Renal pelvis (tissue), 4 donors: ENCODE data around the gene ANKRD63. TPM values are rescaled to one million over a fixed set of nuclear protein-coding genes. Genes with fewer than 3 reads are reported as not detected.

Source experiments
- DNase-seq: peaks from one replicate; pipeline ENCODE4 v3.0.0-alpha.2; 2013
- polyA plus RNA-seq, 3 donors: library from polyadenylated mRNA; unstranded; fragments of 120-200 nt; gene quantifications; one replicate each; pipeline ENCODE4 v1.2.1, GENCODE V29; 2013; ENCODE audit not compliant: insufficient read length in 3 of 3

ANKRD63 gene
- polyA plus RNA-seq, 3 donors = 0.34 to 0.40 TPM; not detected in 1

DNA sequence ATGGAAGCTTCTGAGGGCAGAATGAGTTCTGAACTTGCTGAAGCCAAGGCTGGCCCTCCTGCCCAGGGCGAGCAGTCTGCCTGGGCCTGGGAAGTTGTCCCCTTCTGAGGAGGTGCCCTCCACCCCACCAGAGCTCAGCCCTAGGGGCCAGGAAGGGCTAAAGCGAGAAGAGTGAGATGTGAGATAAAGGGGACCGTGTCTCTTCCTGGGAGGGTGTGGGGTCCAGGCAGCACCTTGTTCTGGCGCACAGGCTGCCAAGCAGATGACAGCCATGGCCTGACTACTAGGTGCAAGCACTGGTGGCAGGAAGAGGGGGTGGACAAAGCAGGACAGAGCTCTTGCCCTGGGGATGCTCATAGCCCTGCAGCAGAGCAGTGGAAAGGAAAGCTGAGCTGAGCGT, 40.3 kb downstream of the ANKRD63 start:
- no peak for DNase-seq

DNA sequence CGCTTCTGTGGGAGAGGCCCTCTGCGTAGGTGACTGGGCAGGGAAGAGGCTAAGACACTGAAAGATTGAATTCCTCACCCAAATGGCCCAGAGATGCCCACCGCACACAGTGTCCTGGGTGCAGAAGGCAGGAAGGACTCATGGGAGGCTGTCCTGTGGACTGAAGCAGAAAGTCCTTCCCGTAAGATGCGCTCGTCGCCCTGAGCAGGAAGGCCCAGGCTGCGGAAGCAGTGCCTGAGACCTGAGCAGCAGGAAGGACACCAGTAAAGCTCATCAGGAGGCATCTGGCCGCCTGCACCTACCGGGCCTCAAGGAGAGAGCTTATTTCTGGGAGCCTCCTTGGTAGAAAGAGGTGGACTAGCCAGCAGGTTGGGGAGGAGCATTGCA, 40.7 kb downstream of the ANKRD63 start:
- DNase-seq = no peak

DNA sequence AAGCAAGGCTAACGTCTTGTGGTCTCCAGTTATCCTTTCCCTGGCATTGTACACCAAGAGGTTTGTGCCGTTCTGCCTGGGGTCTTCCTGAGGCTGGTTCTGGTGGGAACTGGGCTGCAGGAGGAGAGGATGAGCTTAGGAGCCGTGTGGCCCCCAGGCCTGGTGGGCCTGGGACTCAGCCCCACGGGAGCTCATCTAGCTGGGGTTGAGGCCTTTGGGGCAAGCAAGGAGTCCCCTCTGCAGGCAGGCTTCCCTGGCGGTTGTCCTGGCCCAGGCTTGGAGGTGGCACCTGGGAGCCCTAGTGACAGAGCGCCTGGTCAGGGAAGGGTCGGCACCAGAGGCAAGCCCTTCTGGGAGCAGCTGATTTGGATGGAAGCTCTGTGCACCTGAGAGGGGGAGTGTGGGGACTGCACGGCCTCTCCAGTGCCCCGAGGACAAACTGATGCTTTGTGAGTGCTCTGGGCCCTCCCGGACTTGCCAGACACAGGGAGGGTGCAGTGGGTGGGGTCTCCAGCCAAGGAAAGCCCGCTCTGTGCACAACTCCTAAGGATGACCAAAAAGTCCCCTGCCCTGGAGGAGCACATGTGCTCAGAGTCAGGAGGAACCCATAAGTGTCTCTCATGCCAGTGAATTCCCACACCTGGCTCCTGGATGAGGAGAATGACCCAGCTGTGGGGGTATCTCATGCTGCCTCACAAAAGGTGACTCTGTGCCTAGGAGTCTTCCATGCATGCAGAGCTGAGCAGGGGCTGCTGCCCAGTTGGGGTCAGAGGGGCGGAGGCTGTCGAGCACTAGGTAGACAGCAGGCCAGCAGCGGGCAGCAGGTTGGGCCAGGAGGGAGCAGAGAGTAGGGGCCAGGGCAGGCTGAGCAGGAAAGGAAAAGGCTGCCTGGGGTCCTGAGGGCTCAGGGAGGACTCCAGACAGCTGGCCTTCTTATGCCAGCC, 41.3 kb downstream of the ANKRD63 start:
- no peak for DNase-seq

DNA sequence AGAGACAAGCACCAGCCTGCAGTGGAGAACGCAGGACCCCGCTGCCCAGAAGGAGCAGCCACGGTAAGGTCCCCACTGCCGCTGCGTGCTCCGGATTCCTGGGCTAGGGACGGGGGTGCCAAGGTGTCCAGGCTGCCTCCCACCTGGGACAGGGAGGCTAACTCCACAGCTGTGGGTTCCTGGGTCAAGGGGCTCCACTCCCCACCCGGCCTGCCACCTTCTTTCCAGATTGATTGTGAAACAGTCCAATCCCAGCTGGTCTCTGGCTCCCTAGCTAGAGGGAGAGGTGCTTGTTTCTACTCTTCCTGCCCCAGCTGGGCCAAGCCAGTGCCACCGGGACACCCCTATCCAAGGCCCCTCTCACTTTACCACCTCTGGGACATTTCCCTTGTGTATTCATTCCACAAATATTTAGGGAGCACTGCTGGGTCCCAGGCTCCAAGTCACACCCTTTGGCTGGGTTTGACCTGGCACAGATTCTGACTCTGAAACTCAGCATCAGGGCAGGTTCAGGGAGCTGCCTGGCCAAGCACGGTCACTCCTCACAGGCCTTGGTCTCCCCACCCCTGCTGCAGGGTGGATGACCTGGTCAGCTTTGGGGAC, 42.1 kb downstream of the ANKRD63 start:
- no peak for DNase-seq

DNA sequence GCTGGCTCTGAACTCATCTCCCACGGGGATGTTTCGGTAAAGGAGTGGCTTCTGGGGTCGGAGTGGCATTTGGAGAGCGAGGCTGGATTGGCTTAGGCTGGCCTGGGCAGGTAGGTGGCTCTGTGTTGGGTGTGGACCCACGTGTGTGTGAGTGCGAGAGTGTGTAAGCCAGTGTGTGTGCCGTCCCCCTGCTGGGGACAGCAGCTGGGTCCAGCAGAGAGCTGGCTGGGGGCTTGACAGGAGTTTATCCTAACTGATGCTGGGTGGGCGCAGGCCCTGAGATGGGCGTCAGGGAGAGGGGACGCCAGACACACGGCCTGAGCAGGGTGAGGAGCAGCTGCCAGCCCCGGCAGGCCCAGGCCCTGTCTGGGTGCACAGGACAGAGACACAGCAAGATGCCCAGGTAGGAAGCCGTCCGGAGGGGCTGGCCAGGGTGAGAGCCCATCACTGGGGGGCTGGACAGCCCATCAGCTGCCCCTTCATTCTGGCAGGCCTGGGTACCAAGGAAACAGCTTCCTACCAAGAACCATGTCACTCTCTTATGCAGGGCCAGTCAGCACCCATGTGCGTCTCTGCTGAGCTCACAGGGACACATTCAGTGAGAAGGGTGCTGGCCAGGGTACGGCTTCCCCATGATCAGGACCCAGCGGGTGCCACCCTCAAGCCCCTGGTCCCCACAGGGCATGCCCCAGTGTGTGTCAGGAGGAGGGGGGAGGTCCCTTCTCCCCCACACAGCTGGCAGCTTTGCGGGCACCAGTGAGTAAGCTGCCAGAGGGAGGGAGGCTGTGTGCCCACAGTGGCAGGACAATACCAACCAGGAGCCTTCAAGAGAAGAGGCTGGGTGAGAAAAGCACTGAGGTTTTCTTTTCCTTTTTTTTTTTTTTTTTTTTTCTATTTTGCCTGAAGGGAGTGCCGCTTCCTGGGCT, 42.9 kb downstream of the ANKRD63 start:
- no peak for DNase-seq

DNA sequence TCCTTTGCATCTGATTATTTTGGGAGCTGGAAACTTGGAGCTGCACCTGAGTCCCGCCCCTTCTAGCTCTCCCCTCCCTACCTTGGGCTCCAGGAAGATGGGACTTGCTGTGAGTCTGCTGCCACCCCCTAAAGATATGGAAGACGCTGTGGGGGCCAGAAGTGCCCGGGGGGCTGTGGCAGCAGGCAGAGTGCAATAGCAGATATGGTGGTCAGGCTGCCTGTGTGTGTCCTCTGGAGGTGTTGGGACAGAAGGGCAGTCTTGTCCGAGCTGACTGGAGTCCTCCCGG, 43.5 kb downstream of the ANKRD63 start:
- DNase-seq = no peak

DNA sequence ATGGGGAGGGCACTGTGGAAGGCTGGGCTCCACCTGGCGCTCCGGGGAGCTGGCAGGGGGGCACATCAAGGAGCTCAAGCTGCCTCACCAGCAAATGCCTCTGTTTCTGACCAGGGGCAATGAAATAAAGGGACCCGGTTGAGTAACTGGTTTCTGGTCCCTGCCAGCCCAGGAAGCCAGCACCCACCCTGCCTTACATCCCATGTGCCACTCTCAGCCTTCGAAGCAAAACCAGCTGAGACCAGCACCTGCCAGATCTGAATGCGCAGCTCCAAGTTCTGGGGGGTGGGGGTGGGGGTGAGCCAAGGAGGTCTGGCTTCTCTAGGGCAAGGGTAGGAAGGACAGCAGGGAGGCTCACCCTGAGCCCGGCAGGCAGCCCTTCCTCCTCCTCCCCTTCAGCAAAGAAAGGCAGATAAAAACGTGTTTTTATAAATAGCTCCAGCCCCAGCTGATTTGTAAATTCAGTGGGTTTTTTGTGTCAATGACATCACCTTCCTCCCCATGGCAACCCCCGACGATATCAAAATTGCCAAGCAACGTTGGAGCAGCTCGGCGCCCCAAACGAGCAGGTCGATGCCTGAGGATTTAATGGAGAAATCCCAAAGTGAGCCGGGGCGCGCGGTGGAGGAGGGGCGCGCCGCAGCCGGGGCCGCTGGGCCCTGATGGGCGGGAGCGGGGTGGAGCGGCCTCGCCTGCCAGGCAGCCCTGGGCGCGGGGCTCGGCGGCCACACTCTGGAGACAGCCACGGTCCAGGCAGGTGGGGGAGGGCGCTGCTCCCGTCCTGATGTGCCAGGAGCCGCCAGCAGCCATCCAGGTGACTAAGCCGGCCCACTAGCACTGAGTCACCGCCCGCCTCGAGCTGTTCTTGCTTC, 44.1 kb downstream of the ANKRD63 start, which contains the start of gene PAK6:
TSS of gene PAK6 (plus strand) at position 532 of the 872 bp plus-strand sequence. CDS start 25,723 bp downstream, outside the sequence.
- peak; percentile 60 for DNase-seq

DNA sequence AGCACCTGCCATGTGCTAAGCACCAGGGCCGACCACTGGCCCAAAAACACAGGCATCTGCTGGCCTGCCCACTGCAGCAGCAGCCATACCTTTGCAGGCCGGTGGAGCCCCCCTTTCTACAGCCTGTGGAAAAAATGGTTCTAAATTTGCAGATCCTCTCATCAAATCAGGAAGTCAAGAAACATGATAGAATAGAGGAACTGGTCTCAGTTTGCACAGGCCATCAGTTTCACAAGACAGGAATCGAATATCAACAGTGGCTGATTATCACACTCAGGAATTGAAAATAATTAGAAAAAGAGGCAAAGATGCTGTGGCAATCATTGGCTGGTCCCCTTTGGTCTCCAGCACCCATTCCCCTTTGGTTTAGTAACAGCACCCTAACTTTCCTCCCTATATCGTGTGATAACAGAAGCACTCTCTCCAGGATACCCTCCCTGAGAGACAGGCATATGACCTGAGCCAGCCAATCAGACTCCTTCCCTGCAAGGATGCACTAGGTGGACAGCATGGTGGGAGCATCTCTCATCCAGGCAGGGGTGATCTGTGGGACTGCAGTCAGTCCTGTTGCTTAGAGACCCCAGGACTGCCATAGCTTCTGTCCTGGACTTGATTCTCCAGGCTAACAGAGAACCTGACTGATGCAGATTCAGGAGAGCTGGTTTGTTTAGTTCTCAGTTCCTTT, 47.5 kb downstream of the ANKRD63 start:
- no peak for DNase-seq

DNA sequence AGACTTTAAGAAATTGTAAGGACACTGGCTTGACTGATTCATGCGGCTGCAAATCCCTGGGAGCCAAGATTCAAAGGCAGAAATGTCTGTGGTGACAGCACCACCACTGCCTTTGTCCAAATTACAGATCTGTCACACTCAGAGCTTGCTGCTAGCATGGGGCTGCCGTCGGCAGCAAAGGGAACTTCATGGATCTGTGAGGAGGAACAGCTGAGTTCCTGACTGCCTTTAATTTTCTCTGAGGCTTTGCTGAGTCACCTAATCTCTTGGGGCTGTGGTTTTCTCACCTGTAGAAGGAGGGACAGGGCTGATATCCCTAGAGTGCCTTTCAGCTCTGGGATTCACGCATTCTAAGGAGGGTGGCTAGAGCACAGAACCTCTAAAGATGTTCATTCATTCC, 48.1 kb downstream of the ANKRD63 start:
- DNase-seq = no peak

DNA sequence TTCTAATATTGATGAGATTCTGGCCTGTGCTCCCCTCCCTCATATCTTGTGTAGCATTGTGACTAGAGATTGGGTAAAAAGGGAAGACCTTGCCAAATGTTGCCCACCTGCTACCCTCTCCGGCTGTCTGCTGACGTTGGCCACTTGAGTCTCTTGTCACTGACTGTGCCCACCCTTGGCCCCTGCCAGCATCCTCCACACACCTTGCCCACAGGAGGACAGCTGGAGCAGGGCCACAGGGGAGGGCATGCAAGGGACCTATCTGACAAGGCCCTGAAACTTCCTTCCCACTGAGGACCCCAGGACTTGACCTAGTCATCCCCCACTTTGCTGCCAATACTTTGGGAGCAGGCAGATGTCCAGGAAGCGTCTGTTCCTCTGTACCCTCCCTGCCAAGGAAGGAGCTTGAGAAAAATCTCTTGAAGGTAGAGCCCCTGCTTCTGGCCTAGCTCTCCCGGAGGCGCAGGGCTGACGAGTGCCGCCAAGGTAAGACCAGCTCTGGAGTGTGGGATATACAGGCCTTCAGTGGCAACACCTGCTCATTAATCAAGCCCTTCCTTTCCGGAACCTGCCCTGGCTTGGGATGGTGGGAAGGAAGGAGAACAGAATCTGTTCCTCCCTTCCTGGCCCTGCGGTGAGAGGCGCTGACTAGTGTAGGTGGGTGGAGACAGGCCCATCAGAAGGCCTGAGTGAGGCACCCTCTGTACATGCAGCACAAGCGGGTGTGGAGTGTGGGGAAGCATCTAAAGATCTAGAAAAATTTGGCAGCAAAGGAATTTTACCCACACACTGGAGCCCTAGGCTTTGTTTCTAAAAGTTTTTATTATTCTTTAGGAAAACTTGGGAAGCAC, 48.9 kb downstream of the ANKRD63 start:
- DNase-seq = no peak

DNA sequence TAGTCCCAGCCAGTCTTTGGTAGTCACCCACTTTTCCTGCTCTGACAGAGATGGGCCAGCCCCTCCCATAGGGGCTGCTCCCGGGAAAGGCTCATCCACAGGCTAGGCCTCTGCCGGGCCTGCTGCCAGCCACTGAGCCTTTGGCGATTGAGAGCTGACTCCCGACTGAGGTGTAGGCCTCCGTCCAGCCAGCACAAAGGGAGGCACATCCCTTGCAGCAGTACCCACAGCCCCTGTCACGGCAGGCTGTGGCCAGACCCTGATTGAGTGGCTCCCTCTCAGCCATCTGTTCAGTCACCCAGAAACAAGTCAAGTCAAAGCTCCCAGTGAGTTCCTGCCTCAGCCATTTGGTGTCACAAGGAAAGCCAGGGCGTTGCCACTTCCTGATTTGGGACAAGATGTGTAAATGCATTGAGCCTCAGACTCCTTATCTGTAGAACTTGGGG, 50.2 kb downstream of the ANKRD63 start:
- DNase-seq = no peak

Other genes starting within 250 kb of the ANKRD63 start
- 100 to 1,000 TPM; 484 to 650 (median 540) TPM for gene SRP14, start 243.9 kb downstream of the ANKRD63 start, polyA plus RNA-seq
- gene BMF, start 174.2 kb downstream of the ANKRD63 start, polyA plus RNA-seq = 10 to 100 TPM; 41.3 to 49.9 (median 45.7) TPM
- gene BUB1B, start 122.0 kb downstream of the ANKRD63 start, polyA plus RNA-seq = 10 to 100 TPM; 29.3 to 38.0 (median 32.2) TPM
- gene PAK6, start 44.0 kb downstream of the ANKRD63 start, polyA plus RNA-seq = 1 to 10 TPM; 6.8 to 8.0 (median 7.7) TPM
- 10 to 100 TPM in 2 of 3 donors, 1 to 10 TPM in 1; 9.0 to 10.8 (median 10.4) TPM for gene PLCB2, start 24.9 kb upstream of the ANKRD63 start, polyA plus RNA-seq
- 10 to 100 TPM in 2 of 3 donors, 1 to 10 TPM in 1; 9.9 to 17.6 (median 13.5) TPM for gene INAFM2, start 40.6 kb upstream of the ANKRD63 start, polyA plus RNA-seq
- gene CCDC9B, start 57.9 kb upstream of the ANKRD63 start, polyA plus RNA-seq = 1 to 10 TPM; 6.2 to 9.3 (median 6.9) TPM
- not detected for gene PHGR1, start 68.0 kb upstream of the ANKRD63 start, polyA plus RNA-seq
- under 1 TPM; 0.16 to 0.58 (median 0.44) TPM for gene DISP2, start 75.2 kb upstream of the ANKRD63 start, polyA plus RNA-seq
- gene KNSTRN, start 99.7 kb upstream of the ANKRD63 start, polyA plus RNA-seq = 10 to 100 TPM; 31.4 to 33.6 (median 32.2) TPM
- 100 to 1,000 TPM in 2 of 3 donors, 10 to 100 TPM in 1; 62.1 to 103 (median 100) TPM for gene IVD, start 122.7 kb upstream of the ANKRD63 start, polyA plus RNA-seq
- gene BAHD1, start 157.9 kb upstream of the ANKRD63 start, polyA plus RNA-seq = 10 to 100 TPM; 24.7 to 28.5 (median 27.7) TPM
- gene CHST14, start 187.9 kb upstream of the ANKRD63 start, polyA plus RNA-seq = 10 to 100 TPM; 33.1 to 39.9 (median 38.8) TPM